K562 (cell line): ENCODE results near the gene DSTYK. TPM values are rescaled to one million over a fixed set of nuclear protein-coding genes. Genes with fewer than 3 reads are reported as not detected.

Experiments
- ASH1L ChIP-seq: fragments of 450-650 bp; IDR thresholded peaks from 2 replicates; pipeline ENCODE4 v1.6.1; 2018; ENCODE audit warnings: borderline replicate concordance, mild to moderate bottlenecking, low read depth; ENCODE audit not compliant: partially characterized antibody
- ATF7 ChIP-seq: fragments of 450-650 bp; IDR thresholded peaks from 2 replicates; pipeline ENCODE4 v1.7.1; 2014; ENCODE audit warnings: mild to moderate bottlenecking, moderate library complexity
- BRF2 ChIP-seq: IDR thresholded peaks from 3 replicates; pipeline ENCODE4 v1.6.1; 2011; ENCODE audit warnings: borderline replicate concordance, mild to moderate bottlenecking; ENCODE audit not compliant: insufficient read length, insufficient read depth
- EZH2 ChIP-seq: IDR thresholded peaks from 2 replicates; pipeline ENCODE4 v1.6.1; 2012; ENCODE audit warnings: low read depth, mild to moderate bottlenecking, inconsistent platforms, low read length, borderline replicate concordance
- HDAC3 ChIP-seq: fragments of 450-650 bp; IDR thresholded peaks from 2 replicates; pipeline ENCODE4 v1.6.1; 2018; ENCODE audit warnings: borderline replicate concordance, mild to moderate bottlenecking, moderate library complexity; ENCODE audit not compliant: partially characterized antibody
- HEY1 ChIP-seq: fragments of 250-450 bp; sonication (Bioruptor Pico); IDR thresholded peaks from 2 replicates; pipeline ENCODE4 v1.5.0; 2020; ENCODE audit warnings: mild to moderate bottlenecking, moderate library complexity, borderline replicate concordance
- MBD2 ChIP-seq: sonication (generic); IDR thresholded peaks from 2 replicates; pipeline ENCODE4 v1.6.1; 2016; ENCODE audit warnings: low read depth, borderline replicate concordance
- MCM7 ChIP-seq, 2 experiments: fragments of 450-650 bp; IDR thresholded peaks; 2 replicates each; pipeline ENCODE4 v1.6.1; 2016 to 2018
- PBX2 ChIP-seq, 2 experiments: IDR thresholded peaks in 1 of 2; conservative IDR thresholded peaks in 1 of 2; 2 replicates each; pipeline ENCODE4 v1.6.1; 2016; ENCODE audit warnings: low read depth in 2 of 2, mild to moderate bottlenecking in 1 of 2, missing compliant biosample characterization in 1 of 2, missing genetic modification characterization in 1 of 2, moderate library complexity in 1 of 2
- PKNOX1 ChIP-seq: fragments of 450-650 bp; IDR thresholded peaks from 2 replicates; pipeline ENCODE4 v1.6.1; 2016
- PURB ChIP-seq: sonication (generic); formaldehyde crosslinking; IDR thresholded peaks from 2 replicates; pipeline ENCODE4 v1.9.0; 2021; ENCODE audit warnings: low read depth, mild to moderate bottlenecking, missing genetic modification reagents
- RERE ChIP-seq: sonication (generic); formaldehyde crosslinking; IDR thresholded peaks from 2 replicates; pipeline ENCODE4 v1.8.0; 2023; ENCODE audit warnings: missing genetic modification reagents, mild to moderate bottlenecking, borderline replicate concordance
- ZBTB43 ChIP-seq: sonication (generic); formaldehyde crosslinking; IDR thresholded peaks from 2 replicates; pipeline ENCODE4 v1.8.0; 2023; ENCODE audit warnings: mild to moderate bottlenecking, missing genetic modification reagents
- ZNF445 ChIP-seq: fragments of 250-450 bp; sonication (Bioruptor Pico); IDR thresholded peaks from 2 replicates; pipeline ENCODE4 v1.4.0; 2020; ENCODE audit warnings: low read depth, mild to moderate bottlenecking, moderate library complexity
- polyA plus RNA-seq, 8 experiments: library from polyadenylated mRNA; depleted of rRNA in 4 of 8; stranded (reverse) in 5 of 8; unstranded in 3 of 8; fragments of >200 nt; fragmentation: Nextera tagmentation in 2 of 8; fragmentation: Illumina TruSeq in 1 of 8; extraction: Ambion mirVana in 2 of 8; extraction: Trizol in 1 of 8; gene quantifications; 2 replicates each; pipeline versions ENCODE4 v1.2.1 to v1.2.3, GENCODE V29; 2011 to 2014; ENCODE audit warnings: inconsistent platforms in 1 of 8, missing spikeins in 1 of 8
- total RNA-seq, 7 experiments: library from RNA; depleted of rRNA in 6 of 7; stranded (reverse); fragments of >200 nt in 6 of 7; fragmentation: Illumina TruSeq in 2 of 7; extraction: Trizol in 2 of 7; gene quantifications; 2 replicates each; pipeline versions ENCODE4 v1.2.1 to v1.2.3, GENCODE V29; 2011 to 2021; ENCODE audit warnings: low replicate concordance in 1 of 7

The DSTYK gene
- total and polyA plus RNA-seq, 9 of the 15 experiments (the other 6 are each of a cell fraction or from before 2014, with no cell fraction given), result 4.2 to 7.1 (median 6.2) TPM

GRCh38 chr1:205172729-205173366 lies 38.7 kb downstream of the DSTYK start (continued):
- TF ChIP-seq RERE (CRISPR knock-in tag) (no peak), HEY1 (CRISPR knock-in tag) (no peak), ASH1L (no peak), PBX2 (CRISPR knock-in tag; IDR thresholded peaks at IDR 0.05; ENCODE audit: low read depth) (no peak), PBX2 (tag; conservative IDR thresholded peaks at IDR 0.05; ENCODE audit: low read depth) (peak; percentile 71), PKNOX1 (peak; percentile 53; the same call in 1 of the 2 replicates), EZH2 (no peak), HDAC3 (no peak), PURB (CRISPR knock-in tag) (no peak), BRF2 (no peak), ZNF445 (no peak), ATF7 (peak; percentile 10; the same call in 1 of the 2 replicates), MCM7 (IDR thresholded peaks at IDR 0.05) (no peak), MBD2 (no peak), ZBTB43 (no peak)
